GM18873 (cell line): ENCODE results near the gene UBXN10.
"Not testable (repeated sequence)": the region's sequence is repeated elsewhere in the genome, so short reads cannot be mapped to it uniquely, and the experiment has no call there.

Experiments used
- ATAC-seq: cut with Tn5 transposase; IDR thresholded peaks from one replicate; pipeline ENCODE4 v1.9.1; 2021; ENCODE audit warnings: mild to moderate bottlenecking, moderate library complexity, moderate number of reproducible peaks; ENCODE audit not compliant: unreplicated experiment, low FRiP score

The UBXN10 gene

DNA sequence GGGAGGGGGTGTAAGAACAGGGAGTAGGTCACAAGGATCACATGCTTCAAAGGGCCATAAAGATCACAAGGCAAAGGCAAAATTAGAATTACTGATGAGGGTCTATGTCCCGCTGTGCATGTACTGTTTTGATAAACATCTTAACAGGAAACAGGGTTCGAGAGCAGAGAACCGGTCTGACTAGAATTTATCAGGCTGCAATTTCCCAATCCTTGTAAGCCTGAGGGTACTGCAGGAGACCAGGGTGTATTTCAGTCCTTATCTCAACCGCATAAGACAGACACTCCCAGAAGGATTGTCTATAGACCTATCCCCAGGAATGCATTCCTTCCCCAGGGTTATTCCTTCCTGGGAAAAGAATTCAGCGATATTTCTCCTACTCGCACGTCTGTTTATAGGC is 46.7 kb downstream of the UBXN10 start:
- ATAC-seq: not testable (repeated sequence)

GRCh38 chr1:20233394-20233793 is 47.5 kb downstream of the UBXN10 start:
- no peak for ATAC-seq

- no peak for ATAC-seq
Measured at GRCh38 chr1:20233866-20234265, 48.0 kb downstream of the UBXN10 start.

GRCh38 chr1:20234788-20235535 is 49.1 kb downstream of the UBXN10 start:
- ATAC-seq: no peak

GRCh38 chr1:20237646-20238045 is 51.8 kb downstream of the UBXN10 start:
- ATAC-seq: no peak

DNA sequence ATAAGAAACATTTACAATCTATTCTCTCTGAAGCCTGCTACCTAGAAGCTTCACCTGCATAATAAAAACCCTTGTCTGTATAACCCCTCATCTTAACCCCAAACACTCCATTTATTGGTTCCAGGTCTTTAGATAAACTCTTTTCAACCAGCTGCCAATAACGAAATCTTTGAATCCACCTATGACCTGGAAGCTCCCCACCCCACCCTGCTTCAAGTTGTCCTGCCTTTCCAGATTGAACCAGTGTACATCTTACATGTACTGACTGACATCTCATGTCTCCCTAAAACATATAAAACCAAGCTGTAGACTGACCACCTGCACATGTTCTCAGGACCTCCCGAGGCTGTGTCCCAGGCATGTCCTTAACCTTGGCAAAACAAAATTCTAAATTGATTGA is 54.1 kb downstream of the UBXN10 start:
- ATAC-seq: no peak

DNA sequence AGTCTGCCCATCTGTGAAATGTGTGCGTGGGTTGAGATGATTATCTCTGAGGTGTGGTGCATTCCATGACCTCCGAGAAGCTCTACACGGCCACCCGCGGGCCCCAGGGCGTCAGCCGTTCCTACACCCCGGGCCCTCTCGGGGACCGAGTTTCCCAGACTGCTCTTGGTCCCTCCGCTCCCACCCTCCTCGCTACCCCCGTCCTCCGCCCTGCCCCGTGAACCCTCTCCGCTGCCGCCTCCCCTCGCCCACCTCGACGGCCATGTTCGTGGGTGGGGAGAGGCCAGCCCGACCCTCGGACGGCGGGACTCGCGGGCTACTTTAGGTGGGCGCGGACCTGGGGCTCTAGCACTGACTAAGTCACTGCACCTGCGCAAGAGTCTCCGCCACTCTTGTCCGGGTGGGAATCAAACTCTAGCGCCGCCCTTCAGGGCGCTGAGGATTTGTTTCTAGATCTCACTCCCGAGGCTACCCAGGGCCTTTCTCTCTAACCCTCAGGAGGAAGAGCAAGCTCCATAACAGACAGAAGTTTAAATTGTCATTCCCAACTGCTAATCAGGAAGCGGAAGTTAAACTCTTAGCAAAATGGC is 57.1 kb downstream of the UBXN10 start:
- ATAC-seq: no peak
